HG03469 (cell line): Measurements from ENCODE around the gene PTGR3.
A peak's percentile ranks its signal among the peaks of the same experiment; 100 is the strongest.
"Not testable (repeated sequence)": the region's sequence is repeated elsewhere in the genome, so short reads cannot be mapped to it uniquely, and the experiment has no call there.

Experiments used
- ATAC-seq: cut with Tn5 transposase; IDR thresholded peaks from one replicate; pipeline ENCODE4 v1.9.1; 2021; ENCODE audit warnings: mild to moderate bottlenecking, moderate library complexity, moderate number of reproducible peaks; ENCODE audit not compliant: unreplicated experiment

PTGR3 gene

DNA sequence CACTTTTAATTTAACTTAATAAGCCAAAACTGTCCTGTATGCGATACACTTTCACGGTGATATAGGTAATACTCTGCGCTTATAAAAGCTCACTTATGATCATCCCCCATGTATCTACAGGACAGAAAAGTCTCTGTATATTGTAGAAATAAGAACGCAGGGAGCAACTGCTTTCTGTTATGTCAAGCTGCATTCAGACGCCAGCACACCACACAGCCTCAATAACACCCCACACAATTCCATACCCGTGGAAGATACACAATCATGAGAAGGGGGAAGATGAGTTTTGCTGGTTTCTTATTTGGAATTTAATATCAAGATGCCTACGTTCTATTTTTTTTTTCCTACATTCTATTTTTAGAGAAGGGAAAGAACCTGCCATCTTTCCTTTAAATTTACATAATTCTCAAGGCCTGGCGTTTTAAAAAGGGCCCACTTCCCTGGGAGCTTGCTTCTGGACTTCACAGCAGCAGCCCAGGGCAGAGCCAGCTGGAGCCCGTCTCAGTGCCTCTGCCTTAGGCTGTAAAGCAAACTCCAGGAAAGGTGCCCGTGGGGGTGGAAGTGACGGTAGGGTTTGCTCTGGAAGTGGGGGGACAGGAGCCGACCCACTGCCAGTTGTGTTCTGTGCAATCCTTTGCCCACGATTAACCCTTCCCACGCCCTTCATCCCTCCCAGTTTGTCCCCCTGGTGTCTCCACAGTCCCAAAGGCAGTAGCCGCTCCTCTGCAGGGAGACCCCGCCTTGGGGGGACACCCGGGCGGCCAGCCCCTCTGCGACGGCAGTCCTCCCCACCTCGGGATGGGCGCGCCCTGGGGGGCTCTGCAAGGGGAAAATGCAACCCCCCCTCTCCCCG lies 5.3 kb downstream of the PTGR3 start:
- no peak for ATAC-seq

- no peak for ATAC-seq
These were observed 6.1 kb downstream of the PTGR3 start for GRCh38 chr18:75202696-75203365.

GRCh38 chr18:75201282-75202270 lies 7.4 kb downstream of the PTGR3 start:
- no peak for ATAC-seq

DNA sequence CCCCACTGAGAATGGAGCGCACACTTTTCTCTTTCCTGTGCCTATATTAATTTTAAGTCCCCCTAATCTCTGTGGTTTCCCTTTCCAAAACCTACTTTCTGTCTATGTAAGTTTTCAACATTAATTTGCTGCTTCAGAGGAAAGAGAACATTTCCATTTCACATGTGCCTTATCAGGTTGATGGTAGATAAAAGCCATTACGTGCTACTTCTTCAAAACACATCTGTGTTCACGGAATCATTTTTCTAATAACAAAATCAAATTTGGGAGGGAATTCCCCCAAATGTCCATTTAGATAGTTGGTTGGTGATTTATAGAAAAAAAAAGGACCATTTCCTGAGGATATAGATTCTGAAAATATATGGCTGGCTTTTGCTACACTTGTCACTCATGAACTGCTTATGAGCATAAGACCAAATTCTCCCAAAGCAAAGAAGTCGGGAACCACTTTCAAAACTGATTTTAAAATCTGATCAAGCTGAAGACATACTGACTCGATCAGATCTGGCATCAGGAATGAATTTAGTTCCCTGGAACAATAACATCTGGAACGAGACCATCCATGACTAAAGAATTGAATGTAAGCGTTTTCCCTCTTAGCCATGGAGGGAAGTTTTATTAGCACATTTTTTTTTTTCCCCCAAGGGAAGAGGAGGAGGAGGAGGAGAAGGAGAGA lies 8.2 kb downstream of the PTGR3 start:
- no peak for ATAC-seq

GRCh38 chr18:75200071-75200470 lies 8.9 kb downstream of the PTGR3 start:
- ATAC-seq, result no peak

GRCh38 chr18:75199327-75199726 lies 9.6 kb downstream of the PTGR3 start:
- ATAC-seq, result no peak

- ATAC-seq, result no peak
These were observed 10.9 kb downstream of the PTGR3 start for GRCh38 chr18:75198036-75198435.

DNA sequence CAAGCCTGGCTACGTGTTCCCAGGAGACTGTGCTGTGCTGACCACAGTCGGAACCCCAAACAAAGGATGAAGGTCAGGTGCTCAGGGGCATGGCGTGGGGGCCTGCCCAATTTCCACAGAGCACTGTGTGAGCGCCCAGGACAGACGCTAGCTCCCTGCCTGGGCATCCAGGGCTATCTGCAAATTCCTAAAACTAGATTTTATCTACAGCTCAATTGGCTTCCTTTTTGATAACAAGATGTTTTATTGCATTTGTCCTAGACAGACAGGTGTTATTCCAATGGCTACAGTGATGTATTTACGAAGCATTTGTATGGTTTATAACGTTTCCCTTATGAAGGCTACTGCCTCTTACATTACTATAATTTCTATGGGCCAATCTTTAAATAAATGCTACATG lies 16.0 kb downstream of the PTGR3 start:
- no peak for ATAC-seq

DNA sequence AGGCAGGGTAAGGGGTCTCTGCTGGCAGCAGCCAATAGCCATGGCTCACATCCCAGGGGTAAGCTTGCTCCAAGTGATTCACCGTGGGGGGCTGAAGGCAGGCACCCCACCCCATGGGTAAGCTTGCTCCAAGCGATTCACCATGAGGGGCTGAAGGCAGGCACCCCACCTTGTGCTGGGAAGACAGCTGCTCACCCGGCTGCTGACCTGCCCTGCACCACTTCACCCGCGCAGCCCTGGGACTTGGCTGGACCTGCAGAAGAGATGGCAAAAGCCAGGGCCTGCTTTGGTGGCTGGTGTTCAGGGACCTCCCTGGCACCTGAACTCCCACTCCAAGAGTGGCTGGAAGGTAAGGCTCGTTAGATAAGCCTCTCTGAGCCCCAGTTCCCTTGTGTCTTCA lies 19.2 kb downstream of the PTGR3 start:
- ATAC-seq, result no peak

DNA sequence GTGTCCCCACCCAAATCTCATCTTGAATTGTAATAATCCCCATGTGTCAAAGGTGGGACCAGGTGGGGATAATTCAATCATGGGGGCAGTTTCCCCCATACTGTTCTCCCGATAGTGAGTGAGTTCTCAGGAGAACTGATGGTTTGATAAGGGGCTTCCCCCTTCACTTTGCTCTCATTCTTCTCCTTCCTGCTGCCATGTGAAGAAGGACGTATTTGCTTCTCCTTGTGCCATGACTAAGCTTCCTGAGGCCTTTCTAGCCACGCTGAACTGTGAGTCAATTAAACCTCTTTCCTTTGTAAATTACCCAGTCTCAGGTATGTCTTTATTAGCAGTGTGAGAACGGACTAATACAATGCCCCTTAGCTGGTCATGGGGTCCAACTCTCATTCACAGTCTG lies 21.2 kb downstream of the PTGR3 start:
- not testable (repeated sequence) for ATAC-seq

DNA sequence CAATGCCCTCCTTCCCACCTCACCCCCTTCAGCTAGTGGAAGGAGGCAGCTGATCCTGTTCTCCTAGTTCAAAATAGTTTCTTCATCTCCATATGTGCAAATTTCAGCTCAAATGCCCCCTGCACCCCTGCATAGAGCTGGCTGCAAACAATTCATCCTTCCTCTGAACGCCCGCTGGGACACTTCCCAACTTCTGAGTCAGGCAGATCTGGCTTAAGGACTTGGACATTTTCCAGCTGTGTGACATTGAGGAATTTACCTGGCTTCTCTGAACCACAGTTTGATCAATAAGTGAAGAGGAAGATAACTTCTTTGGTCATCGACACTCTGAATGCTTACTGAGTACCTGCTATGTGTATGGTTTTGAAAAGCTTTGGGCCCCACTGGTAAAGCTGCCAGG lies 23.5 kb downstream of the PTGR3 start:
- ATAC-seq, result no peak

DNA sequence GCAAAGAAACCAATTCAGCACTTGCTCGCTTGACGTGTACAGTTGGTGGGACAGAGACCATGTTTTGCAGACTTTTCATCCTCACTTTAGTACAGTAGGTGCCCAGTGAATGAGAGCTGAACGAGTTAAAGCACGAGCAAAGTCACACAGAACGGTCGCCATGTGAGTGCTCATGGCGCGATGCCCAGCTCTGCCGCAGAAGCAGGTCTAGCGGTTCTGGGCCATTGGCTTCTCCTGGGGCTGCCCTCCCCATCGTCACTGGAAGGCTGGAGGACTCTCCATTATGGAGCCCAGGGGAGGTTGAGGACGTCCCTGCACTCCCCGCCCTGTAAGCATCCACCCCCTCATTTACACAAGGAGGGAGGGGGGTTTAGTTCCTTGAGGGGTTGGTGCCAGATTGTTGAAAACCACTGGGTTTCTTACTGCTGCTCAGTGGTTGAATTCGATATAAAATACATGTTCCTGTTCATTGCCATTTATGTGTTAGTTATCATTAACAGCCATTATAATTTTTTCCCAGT lies 24.9 kb downstream of the PTGR3 start:
- no peak for ATAC-seq

- ATAC-seq, result no peak
These were observed 25.4 kb downstream of the PTGR3 start for GRCh38 chr18:75183524-75183923.

DNA sequence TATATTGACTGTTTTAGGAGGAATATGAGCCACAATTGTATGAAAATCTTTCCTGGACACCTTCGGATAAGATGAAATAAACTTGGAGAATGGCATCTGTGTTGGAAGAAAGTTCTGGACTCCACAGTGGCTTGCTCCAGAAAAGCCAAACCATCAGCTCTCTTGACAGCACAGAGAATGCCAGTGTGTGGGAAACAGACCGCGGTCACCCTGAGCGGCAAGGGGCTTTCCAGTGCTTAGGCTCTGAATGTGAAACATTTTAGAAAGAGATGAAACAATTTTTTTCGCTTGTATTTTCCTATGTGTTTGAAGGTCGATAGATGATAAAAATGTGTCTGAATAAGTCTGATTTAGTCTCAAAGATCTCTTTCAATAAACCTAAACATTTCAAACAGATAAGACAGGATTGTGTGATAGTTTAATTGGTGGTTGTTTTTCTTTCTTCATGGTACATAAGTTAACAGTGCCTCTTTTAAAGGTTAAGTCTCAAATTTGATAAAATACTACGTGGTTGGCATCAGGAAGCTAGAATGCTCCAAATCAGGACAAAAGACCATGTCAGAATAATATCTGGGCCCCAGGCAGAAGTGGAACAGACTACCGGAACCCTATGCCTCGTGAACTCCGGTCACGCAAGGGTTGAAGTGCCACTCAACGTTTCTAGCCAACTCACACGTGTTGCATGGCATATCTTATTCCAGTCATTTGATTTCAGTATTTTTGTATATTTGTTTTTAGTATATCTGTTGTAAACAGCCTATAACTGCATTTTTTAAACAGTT lies 28.9 kb downstream of the PTGR3 start:
- ATAC-seq, result no peak

DNA sequence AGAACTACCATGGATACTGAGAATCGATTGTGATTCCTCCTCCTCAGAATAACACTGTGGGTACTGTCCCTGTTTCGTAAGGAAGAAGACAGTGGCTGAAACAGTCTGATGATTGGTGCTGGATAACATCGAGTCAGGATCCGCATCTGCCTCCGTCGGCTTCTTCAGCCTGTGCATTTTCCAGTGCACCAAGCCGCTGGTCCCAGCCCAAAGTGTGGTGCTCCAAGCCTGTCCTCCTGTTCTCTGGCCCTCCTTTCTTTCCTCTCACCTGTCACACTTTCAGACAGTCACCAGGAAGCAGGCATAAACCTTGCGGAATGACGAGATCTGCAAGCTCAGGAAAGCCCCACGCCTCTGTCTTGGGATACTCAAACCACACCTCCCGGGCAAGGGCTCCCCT lies 30.6 kb downstream of the PTGR3 start:
- no peak for ATAC-seq

DNA sequence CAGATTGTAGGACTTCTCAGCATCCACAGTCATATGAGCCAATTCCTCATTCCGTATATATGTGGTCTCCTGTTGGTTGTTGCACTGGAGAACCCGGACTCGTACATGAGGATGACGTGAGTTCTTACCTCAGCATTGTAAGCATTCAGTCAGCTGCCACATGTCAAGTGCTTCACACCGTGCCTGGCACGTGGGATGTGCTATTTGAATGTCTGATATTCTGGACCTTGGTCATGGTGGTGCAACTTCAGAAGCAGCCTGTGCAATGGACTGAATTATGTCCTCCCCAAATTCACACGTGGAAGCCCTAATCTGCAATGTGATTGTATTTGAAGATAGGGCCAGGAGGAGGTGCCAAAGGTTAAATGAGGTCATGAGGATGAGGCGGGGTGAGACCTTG lies 32.1 kb downstream of the PTGR3 start:
- no peak for ATAC-seq

DNA sequence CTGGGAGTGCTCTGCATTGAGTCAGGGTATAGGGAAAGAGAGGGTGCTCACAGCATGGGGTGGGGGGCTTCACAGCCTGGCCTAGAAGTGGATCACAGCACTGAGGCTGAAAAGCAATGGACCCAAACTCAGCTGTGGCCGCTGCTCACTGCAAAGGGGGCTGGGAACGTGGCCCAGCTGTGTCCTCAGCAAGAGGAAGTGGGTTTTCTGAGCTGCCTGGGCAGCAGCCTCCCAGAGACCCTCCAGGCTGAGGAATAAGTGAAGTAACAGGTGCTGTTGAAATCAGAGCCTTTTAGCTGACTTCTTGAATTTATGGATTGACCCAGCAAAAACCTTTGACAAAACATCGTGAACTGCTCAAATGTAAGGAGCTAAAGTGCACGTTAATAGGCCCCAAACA lies 35.2 kb downstream of the PTGR3 start:
- ATAC-seq, result no peak

DNA sequence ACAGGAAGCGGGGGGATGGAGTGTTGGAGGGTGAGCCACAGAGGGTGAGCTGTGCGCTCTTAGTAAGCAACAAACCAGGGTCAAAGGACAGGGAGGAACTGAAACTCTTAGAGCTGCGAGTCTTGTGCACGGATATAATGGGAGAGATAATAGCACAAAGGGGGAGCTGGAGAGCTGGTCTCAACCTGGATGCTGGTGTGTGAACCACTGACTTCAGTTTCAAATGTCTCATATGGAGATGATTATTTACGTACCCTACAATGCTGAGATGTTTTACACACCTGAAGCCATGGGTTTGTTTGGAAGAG lies 35.9 kb downstream of the PTGR3 start:
- ATAC-seq, result peak; percentile 99

DNA sequence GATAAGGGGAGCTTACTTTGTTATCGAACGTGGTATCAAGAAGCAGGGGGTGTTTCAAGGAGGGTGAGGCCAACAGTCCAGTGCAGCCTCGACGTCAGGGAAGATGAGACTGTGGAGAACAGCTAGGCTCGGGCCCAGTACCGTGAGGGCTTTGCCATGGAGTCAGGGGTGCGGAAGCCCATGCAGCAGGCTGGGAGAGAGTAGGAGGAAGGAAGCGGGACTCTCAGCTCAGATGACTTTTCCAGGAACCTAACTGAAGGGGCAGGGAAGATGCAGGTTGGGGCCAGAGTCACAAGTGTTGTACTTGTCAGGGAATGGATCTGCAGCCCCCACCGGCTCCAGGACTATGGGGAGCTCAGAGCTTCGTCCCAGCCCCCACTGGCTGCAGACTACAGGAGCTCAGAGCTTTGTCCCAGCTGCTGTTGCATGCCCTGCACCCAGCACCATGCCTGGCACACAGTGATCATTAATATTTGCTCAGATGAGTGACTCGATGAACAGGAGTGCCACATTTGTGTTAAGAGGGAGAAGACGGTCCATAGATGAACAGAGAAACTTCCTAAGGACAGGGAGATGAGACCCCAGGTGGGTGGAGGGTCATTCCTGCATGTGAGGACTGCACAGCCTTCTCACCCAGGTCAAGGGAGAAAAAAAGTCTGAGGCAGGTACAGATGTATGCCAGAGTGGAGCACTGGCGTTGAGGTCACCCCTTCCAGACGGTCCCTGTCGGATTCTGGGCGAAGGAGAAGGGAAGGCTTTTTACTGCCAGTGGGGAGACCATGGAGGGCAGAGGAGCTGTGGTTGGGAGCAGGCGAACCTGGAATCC lies 36.4 kb downstream of the PTGR3 start:
- ATAC-seq, result no peak
